Stimulated activated CD8-positive, alpha-beta memory T cell treated with anti-CD3 and anti-CD28 coated beads, Interleukin-4, amount 100 ng/mL, for 4 hours (primary cell): ENCODE data around the gene ARSB.

ENCODE experiments used
- DNase-seq, 2 donors: peaks; one replicate each; pipeline ENCODE4 v3.0.0-alpha.2; 2020; ENCODE audit warnings: low read depth in 2 of 2, low spot score in 1 of 2

ARSB gene

DNA sequence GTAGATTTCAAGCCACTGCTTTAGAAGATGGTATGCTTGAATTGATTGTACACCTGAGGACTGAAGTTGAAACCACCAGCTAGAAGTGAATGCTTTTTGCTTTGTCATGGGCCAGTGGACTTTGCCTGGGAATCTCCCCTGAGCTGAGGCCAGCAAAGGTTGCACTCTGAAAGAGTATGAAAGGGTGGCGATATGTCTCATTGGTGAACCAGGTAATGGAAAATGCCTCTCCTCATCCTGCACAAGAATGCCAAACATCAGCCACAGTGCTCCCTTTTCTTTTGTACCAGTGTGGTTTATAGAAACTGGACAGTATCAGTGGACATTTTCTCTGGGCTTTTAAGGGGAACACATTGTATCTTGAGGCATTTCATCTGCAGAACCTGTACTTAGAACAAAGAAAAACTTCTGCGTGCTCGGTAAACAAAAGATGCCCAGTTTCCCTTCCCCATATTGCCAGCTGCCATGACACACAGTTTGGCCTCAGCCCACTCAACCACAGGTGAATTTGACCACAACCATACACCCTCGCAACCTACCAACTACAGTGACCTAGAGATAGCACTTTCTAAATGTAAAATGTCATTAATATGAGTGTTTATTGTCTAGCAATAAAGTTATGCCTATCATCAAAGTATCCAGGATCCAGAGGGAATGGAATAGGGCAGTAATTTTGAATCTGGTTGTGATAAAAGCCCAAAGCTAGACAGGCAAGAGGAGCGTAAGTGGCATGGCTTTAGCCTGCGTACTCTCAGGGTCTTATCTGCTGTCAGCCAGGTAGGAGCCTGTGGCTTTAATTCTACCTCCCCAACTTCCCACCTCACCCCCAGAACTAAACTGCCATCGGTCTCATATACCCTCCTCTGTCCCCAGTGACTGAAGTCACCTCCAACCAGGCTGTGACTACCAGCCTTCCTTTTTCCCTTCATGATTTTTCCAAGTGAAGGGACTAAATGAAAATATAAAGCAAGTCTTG, 257.0 kb downstream of the ARSB start:
- no peak for DNase-seq
